Osteoblast (primary cell): Measurements from ENCODE around the gene BCL2L13. TPM values are rescaled to one million over a fixed set of nuclear protein-coding genes. Genes with fewer than 3 reads are reported as not detected.

Experiments
- DNase-seq: peaks from one replicate; pipeline ENCODE4 v3.0.0; 2011; ENCODE audit warnings: low spot score, mixed read lengths; ENCODE audit not compliant: insufficient read length; ENCODE audit errors: missing footprints
- H2AFZ ChIP-seq: 2 replicates; pipeline ENCODE4 v1.6.0; 2011; ENCODE audit warnings: mild to moderate bottlenecking, low read length
- H3K27ac ChIP-seq: 2 replicates; pipeline ENCODE4 v1.5.1; 2011; ENCODE audit warnings: mild to moderate bottlenecking, low read depth, low read length, moderate library complexity
- H3K27me3 ChIP-seq: 2 replicates; pipeline ENCODE4 v1.6.0; 2012; ENCODE audit warnings: mild to moderate bottlenecking, control low read depth, inconsistent platforms, low read length, moderate library complexity; ENCODE audit not compliant: insufficient read depth
- H3K36me3 ChIP-seq: 2 replicates; pipeline ENCODE4 v1.5.1; 2011; ENCODE audit warnings: mild to moderate bottlenecking, low read length, control low read depth, moderate library complexity; ENCODE audit not compliant: insufficient read depth
- H3K4me1 ChIP-seq: 2 replicates; pipeline ENCODE4 v1.5.1; 2011; ENCODE audit warnings: mild to moderate bottlenecking, low read length, control low read depth, moderate library complexity; ENCODE audit not compliant: insufficient read depth
- H3K4me2 ChIP-seq: 2 replicates; pipeline ENCODE4 v1.6.0; 2011; ENCODE audit warnings: mild to moderate bottlenecking, low read length; ENCODE audit not compliant: insufficient read depth
- H3K4me3 ChIP-seq: fragments of 200-600 bp; sonication (generic); 3 replicates; pipeline ENCODE4 v1.5.1; 2012; ENCODE audit warnings: mild to moderate bottlenecking, low read length, inconsistent platforms; ENCODE audit not compliant: insufficient read depth
- H3K79me2 ChIP-seq: 2 replicates; pipeline ENCODE4 v1.6.0; 2012; ENCODE audit warnings: mild to moderate bottlenecking, low read length, control low read depth, inconsistent platforms; ENCODE audit not compliant: insufficient read depth
- H3K9me3 ChIP-seq: 2 replicates; pipeline ENCODE4 v1.5.1; 2011; ENCODE audit warnings: low read depth, low read length, control low read depth
- H4K20me1 ChIP-seq: 2 replicates; pipeline ENCODE4 v1.6.0; 2012; ENCODE audit warnings: mild to moderate bottlenecking, low read length, control low read depth; ENCODE audit not compliant: insufficient read depth
- CTCF ChIP-seq: IDR thresholded peaks from 2 replicates; pipeline ENCODE4 v1.5.1; 2011; ENCODE audit warnings: mild to moderate bottlenecking, low read depth, low read length, moderate library complexity; ENCODE audit errors: extremely low read depth
- total RNA-seq: library from RNA; depleted of rRNA; stranded (reverse); fragments of >200 nt; gene quantifications from 2 replicates; pipeline ENCODE4 v1.2.3, GENCODE V29; 2012

The BCL2L13 gene
- total RNA-seq, 1 donor: 86.5 TPM

- peak; percentile 26 for DNase-seq
- Histone ChIP-seq H3K4me2 (peak overlapping the region; percentile 75), H3K27ac (peak overlapping the region; percentile 74), H3K4me3 (peak overlapping the region; percentile 53), H3K79me2 (peaks cover 44% of the 10 kb centered on the region), H3K36me3 (no peaks in the 10 kb centered on the region), H3K9me3 (no peaks in the 10 kb centered on the region), H3K4me1 (peaks cover 12% of the 10 kb centered on the region), H4K20me1 (no peaks in the 10 kb centered on the region), H2AFZ (no peak overlapping the region), H3K27me3 (no peaks in the 10 kb centered on the region)
- no peak for TF ChIP-seq CTCF
Observed at GRCh38 chr22:17706947-17707346, 68.4 kb downstream of the BCL2L13 start.

DNA sequence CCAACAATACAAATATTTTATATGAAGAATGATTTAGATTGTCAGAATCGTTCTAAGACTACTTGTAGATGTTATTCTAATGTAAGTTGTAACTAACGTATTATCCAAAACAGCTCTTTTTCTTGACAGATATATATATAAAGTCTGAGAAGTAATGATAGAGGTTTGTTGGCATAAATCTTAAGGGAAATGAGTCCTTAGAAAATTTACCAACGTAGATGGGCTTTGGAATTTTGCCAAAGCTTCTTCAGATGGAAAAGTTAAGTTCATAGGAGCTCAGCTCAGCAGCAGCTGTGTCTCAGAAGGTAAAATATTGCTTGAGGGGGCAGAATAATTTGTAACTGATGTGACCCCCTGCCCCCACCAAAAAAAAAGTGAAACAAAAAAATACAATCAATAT lies 69.0 kb downstream of the BCL2L13 start:
- H3K79me2 ChIP-seq: peaks cover 50% of the 10 kb centered on the region

GRCh38 chr22:17710023-17710422 lies 71.5 kb downstream of the BCL2L13 start:
- no peaks in the 10 kb centered on the region for H4K20me1 ChIP-seq
- H3K27ac ChIP-seq: no peak overlapping the region
- no peaks in the 10 kb centered on the region for H3K27me3 ChIP-seq
- TF ChIP-seq CTCF: no peak
- H3K79me2 ChIP-seq: peaks cover 69% of the 10 kb centered on the region
- H3K4me3 ChIP-seq: no peak overlapping the region
- H2AFZ ChIP-seq: no peak overlapping the region
- H3K36me3 ChIP-seq: no peaks in the 10 kb centered on the region
- DNase-seq: no peak
- peaks cover 12% of the 10 kb centered on the region for H3K4me1 ChIP-seq
- no peaks in the 10 kb centered on the region for H3K9me3 ChIP-seq
- H3K4me2 ChIP-seq: no peak overlapping the region

More for the DNA sequence above, 69.0 kb downstream of the BCL2L13 start:
- no peaks in the 10 kb centered on the region for H3K36me3 ChIP-seq
- peak overlapping the region; percentile 74 for H3K27ac ChIP-seq
- H3K27me3 ChIP-seq: no peaks in the 10 kb centered on the region
- H3K4me2 ChIP-seq: peak overlapping the region; percentile 75
- DNase-seq: peak; percentile 22
- H3K9me3 ChIP-seq: no peaks in the 10 kb centered on the region
- H3K4me3 ChIP-seq: peak overlapping the region; percentile 53
- peaks cover 12% of the 10 kb centered on the region for H3K4me1 ChIP-seq
- H2AFZ ChIP-seq: no peak overlapping the region
- H4K20me1 ChIP-seq: no peaks in the 10 kb centered on the region
- TF ChIP-seq CTCF: no peak

DNA sequence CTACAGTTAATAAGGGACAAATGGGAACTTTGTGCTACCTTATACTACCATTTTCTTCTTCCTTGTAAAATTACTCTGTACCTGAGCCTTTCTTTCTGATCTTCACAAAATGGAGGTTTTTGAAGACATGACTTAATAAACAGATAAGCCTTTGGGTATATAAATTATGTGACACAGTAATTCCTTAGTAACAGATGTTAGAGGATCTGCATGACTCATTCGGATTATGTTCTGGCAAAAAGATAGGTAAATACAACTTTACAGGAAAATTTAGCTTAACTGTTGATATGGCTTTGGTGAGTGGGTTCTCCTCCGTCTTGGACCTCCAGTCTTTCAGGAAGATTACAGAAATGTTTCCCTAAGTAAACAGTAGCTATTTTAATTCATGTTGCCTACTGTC lies 73.9 kb downstream of the BCL2L13 start:
- peaks cover 84% of the 10 kb centered on the region for H3K79me2 ChIP-seq

More for the DNA sequence above, 73.9 kb downstream of the BCL2L13 start:
- Histone ChIP-seq H3K27ac (peak overlapping the region; percentile 21), H3K4me1 (peaks cover 20% of the 10 kb centered on the region), H3K4me3 (no peak overlapping the region), H3K4me2 (no peak overlapping the region), H2AFZ (no peak overlapping the region), H4K20me1 (peaks cover under 1% of the 10 kb centered on the region), H3K36me3 (peaks cover 5% of the 10 kb centered on the region), H3K9me3 (no peaks in the 10 kb centered on the region), H3K27me3 (no peaks in the 10 kb centered on the region)
- no peak for TF ChIP-seq CTCF
- no peak for DNase-seq
